K562 (cell line): ENCODE data around the gene CREB3L1. TPM values are rescaled to one million over a fixed set of nuclear protein-coding genes. Genes with fewer than 3 reads are reported as not detected.

Experiments used
- E4F1 ChIP-seq: fragments of 250-450 bp; sonication (Bioruptor Pico); IDR thresholded peaks from 2 replicates; pipeline ENCODE4 v1.5.0; 2021; ENCODE audit warnings: mild to moderate bottlenecking, borderline replicate concordance
- JUND ChIP-seq, 2 experiments: IDR thresholded peaks; 2 replicates in 1 of 2; 3 replicates in 1 of 2; pipeline ENCODE4 v1.6.1; 2011; ENCODE audit warnings: borderline replicate concordance in 2 of 2, low read depth in 2 of 2, low read length in 2 of 2, improper control_type of control experiment in 1 of 2, missing biosample characterization in 1 of 2, missing genetic modification characterization in 1 of 2, missing genetic modification reagents in 1 of 2
- KLF13 ChIP-seq: fragments of 450-650 bp; IDR thresholded peaks from 2 replicates; pipeline ENCODE4 v1.6.1; 2016; ENCODE audit warnings: missing genetic modification characterization, low read depth, mild to moderate bottlenecking, missing compliant biosample characterization, moderate library complexity, borderline replicate concordance
- KLF6 ChIP-seq: fragments of 250-450 bp; sonication (Bioruptor Pico); IDR thresholded peaks from 2 replicates; pipeline ENCODE4 v1.4.0; 2020; ENCODE audit warnings: mild to moderate bottlenecking, moderate library complexity, borderline replicate concordance
- NCOA4 ChIP-seq: fragments of 450-650 bp; IDR thresholded peaks from 2 replicates; pipeline ENCODE4 v1.6.1; 2018; ENCODE audit warnings: mild to moderate bottlenecking; ENCODE audit not compliant: partially characterized antibody
- NFRKB ChIP-seq: fragments of 450-650 bp; IDR thresholded peaks from 2 replicates; pipeline ENCODE4 v1.6.1; 2016; ENCODE audit warnings: low read depth
- POLR2H ChIP-seq: IDR thresholded peaks from 2 replicates; pipeline ENCODE4 v1.6.1; 2016; ENCODE audit warnings: missing genetic modification characterization, low read depth, mild to moderate bottlenecking, control low read depth, missing compliant biosample characterization, moderate library complexity
- RERE ChIP-seq: sonication (generic); formaldehyde crosslinking; IDR thresholded peaks from 2 replicates; pipeline ENCODE4 v1.8.0; 2023; ENCODE audit warnings: missing genetic modification reagents, mild to moderate bottlenecking, borderline replicate concordance
- TSHZ1 ChIP-seq: fragments of 250-450 bp; sonication (Bioruptor Pico); IDR thresholded peaks from 2 replicates; pipeline ENCODE4 v1.4.0; 2020; ENCODE audit warnings: mild to moderate bottlenecking, moderate library complexity
- XRCC5 ChIP-seq: fragments of 200-400 bp; formaldehyde crosslinking; IDR thresholded peaks from 2 replicates; pipeline ENCODE4 v1.6.1; 2017; ENCODE audit warnings: low read depth, mild to moderate bottlenecking, low read length
- ZNF212 ChIP-seq: fragments of 450-650 bp; formaldehyde crosslinking; IDR thresholded peaks from 2 replicates; pipeline ENCODE4 v1.4.0; 2020; ENCODE audit warnings: mild to moderate bottlenecking
- polyA plus RNA-seq, 8 experiments: library from polyadenylated mRNA; depleted of rRNA in 4 of 8; stranded (reverse) in 5 of 8; unstranded in 3 of 8; fragments of >200 nt; fragmentation: Nextera tagmentation in 2 of 8; fragmentation: Illumina TruSeq in 1 of 8; extraction: Ambion mirVana in 2 of 8; extraction: Trizol in 1 of 8; gene quantifications; 2 replicates each; pipeline versions ENCODE4 v1.2.1 to v1.2.3, GENCODE V29; 2011 to 2014; ENCODE audit warnings: inconsistent platforms in 1 of 8, missing spikeins in 1 of 8
- total RNA-seq, 7 experiments: library from RNA; depleted of rRNA in 6 of 7; stranded (reverse); fragments of >200 nt in 6 of 7; fragmentation: Illumina TruSeq in 2 of 7; extraction: Trizol in 2 of 7; gene quantifications; 2 replicates each; pipeline versions ENCODE4 v1.2.1 to v1.2.3, GENCODE V29; 2011 to 2021; ENCODE audit warnings: low replicate concordance in 1 of 7
- TF ChIP-seq, protein P1 (sequence below): fragments of 200-800 bp; sonication (Bioruptor generic); IDR thresholded peaks from 2 replicates; pipeline ENCODE4 v1.6.1; 2017; ENCODE audit warnings: missing genetic modification characterization, missing compliant biosample characterization

CREB3L1 gene
- total and polyA plus RNA-seq, 9 of the 15 experiments (the other 6 are each of a cell fraction or from before 2014, with no cell fraction given): 1.2 to 27.6 (median 3.7) TPM

DNA sequence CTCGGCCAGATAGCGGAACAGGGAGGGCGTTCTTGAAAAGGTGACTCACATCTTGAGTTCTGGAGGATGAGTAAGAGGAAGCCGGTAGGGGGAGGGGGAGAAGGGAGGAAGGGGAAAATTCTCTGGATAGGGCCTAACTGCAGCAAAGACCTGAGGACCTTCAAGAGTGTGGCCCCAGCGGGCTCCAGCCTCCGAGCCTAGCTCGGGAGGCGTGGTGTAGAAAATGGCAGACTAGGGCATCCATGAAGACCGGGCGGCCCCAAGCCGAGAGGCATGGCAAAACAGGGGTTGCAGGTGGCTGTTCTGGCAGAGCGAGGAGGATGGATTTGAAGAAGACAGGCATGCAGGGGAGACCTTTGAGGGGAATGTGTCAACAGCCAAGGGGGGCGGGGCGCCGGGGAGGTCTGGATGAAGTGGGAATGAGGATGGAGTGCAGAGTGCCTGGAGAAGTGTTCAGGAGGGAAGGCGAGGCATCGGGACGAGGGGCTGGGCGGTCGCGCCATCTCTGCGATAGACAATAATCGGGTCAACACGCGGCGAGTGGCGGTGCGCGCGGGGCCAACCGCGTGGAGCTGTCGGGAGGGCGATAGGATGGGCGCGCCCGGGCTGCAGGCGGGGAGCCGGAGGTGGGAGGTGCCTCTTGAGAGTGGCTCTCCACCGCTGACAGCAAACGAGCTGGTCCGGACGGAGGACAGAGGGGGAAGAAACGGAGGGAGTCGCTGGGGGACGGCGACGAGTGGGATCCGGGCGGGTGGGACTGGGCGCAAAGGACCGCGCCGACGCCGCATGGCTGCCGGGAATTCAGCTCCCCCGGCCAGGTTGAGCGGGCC, 40.0 kb upstream of the CREB3L1 start (continued):
- TF ChIP-seq TSHZ1 (CRISPR knock-in tag) (no peak), JUND (IDR thresholded peaks at IDR 0.05; ENCODE audit: borderline replicate concordance, low read depth, low read length) (peak; percentile 99), JUND (tag; IDR thresholded peaks at IDR 0.05; ENCODE audit: borderline replicate concordance, low read depth, low read length) (peak; percentile 98; the same call in 2 of the 3 replicates), E4F1 (no peak), POLR2H (tag) (peak; percentile 60; the same call in 1 of the 2 replicates), ZNF212 (CRISPR knock-in tag) (no peak), KLF13 (tag) (peak; percentile 93), NCOA4 (no peak), RERE (CRISPR knock-in tag) (no peak), XRCC5 (peak; percentile 70; the same call in 1 of the 2 replicates), KLF6 (no peak), NFRKB (peak; percentile 98)
- TF ChIP-seq, protein P1, sequence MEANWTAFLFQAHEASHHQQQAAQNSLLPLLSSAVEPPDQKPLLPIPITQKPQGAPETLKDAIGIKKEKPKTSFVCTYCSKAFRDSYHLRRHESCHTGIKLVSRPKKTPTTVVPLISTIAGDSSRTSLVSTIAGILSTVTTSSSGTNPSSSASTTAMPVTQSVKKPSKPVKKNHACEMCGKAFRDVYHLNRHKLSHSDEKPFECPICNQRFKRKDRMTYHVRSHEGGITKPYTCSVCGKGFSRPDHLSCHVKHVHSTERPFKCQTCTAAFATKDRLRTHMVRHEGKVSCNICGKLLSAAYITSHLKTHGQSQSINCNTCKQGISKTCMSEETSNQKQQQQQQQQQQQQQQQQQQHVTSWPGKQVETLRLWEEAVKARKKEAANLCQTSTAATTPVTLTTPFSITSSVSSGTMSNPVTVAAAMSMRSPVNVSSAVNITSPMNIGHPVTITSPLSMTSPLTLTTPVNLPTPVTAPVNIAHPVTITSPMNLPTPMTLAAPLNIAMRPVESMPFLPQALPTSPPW: peak; percentile 89
